Measurements from ENCODE around the gene NCAM1. TPM values are rescaled to one million over a fixed set of nuclear protein-coding genes. Genes with fewer than 3 reads are reported as not detected.

NCAM1 gene
- total RNA-seq, 2 experiments from 2014 or later: not detected

DNA sequence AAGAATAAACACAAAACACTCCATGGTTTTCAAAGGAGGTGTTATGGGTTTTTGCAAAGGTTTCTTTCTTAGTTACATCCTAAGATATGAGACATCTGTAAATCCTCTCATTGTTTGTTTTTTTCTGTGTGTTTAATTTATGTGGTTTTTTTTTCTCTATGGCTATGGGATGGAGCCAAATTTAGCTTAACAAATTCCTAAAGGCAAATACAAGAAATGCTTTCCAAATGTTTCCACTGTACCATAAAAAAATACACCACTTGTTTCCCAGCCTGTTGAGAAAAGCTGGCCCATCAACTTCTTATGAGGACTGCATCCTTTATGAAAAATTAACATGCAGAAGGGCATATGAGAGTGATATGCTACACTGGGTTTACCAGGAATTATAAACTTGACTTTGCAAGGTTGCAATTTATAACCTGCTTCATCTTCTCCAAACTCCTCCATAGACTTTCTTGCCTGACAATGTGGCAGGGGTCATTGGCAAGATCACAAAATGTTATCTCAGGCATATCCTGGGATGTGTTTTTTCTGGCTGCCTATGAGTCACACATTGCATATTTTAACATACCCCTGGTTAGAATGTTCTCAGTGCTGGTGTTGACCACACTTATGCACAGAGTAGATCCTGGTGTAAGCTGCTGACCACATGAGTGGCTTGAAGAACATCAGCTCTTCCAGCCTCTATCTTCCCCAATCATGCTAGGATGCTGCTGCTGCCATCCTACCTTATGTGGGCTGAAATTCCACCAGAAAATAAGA lies 215.6 kb downstream of the NCAM1 start:
- Mint-ChIP-seq H3K4me3 (no peak overlapping the region), H3K36me3 (ENCODE audit: low read depth) (no peaks in the 10 kb centered on the region), H3K27ac (no peak overlapping the region), H3K4me1 (ENCODE audit: low read depth) (no peaks in the 10 kb centered on the region), H3K9me3 (no peaks in the 10 kb centered on the region), H3K27me3 (ENCODE audit: low read depth) (peaks cover 13% of the 10 kb centered on the region)
- CTCF ChIA-PET: no interaction called here
- DNase-seq: no peak
- intact Hi-C loops (cut with micrococcal nuclease): no loop called here

DNA sequence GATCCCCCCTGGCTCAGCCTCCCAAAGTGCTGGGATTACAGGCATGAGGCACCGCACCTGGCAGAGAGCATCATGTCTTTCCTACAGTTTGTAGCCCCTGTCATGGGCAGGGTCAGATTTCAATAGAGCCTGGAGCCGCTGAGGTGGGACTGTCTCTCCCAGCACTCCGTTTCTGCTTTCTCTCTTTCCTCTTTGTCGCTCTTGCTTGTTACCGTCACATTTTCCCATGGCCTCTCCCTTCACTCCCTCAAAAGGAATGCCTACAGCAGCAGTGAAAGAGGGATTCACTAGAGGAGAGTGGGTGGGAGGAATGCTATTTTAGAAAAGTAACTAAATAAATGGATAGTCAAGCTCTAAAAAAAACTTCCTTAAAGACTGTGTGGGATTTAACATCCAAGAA lies 216.5 kb downstream of the NCAM1 start:
- Mint-ChIP-seq H3K36me3 (ENCODE audit: low read depth) (no peaks in the 10 kb centered on the region), H3K27ac (no peak overlapping the region), H3K27me3 (ENCODE audit: low read depth) (peaks cover 18% of the 10 kb centered on the region), H3K4me3 (no peak overlapping the region), H3K9me3 (no peaks in the 10 kb centered on the region), H3K4me1 (ENCODE audit: low read depth) (no peaks in the 10 kb centered on the region)
- CTCF ChIA-PET: no interaction called here
- no peak for DNase-seq
- intact Hi-C loops (cut with micrococcal nuclease): no loop called here

DNA sequence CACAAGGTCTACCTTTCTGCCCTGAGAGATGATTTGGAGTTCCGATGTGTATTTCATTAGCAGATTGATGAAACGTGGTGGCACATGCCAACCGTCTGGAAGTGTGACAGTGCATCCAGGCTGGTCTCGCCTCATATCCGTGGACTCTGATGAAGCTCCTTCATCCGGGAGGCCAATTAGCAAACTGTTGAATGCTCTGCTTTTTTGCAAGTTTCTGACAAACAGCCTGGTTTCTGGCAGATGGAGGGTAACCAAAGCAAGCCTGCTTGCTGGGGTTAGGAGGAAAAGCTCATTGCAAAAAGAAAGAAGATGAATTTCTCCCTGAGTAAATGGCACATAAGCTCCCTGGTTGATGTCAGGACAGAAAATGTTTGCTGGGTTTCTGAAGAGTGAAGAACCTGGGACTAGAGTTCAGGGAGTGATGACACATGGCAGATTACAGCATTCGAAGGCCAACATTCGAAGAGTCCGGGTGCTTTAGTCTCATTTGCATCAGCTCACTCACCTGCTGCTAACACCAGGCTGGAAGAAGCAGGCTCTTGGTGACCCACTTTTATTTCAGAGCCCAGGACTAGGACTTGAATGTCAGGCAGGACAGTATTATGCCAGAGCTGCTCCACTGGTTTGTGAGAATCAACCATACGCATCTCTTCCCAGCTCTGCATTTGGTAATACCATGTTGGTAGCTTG lies 217.3 kb downstream of the NCAM1 start:
- H3K9me3 Mint-ChIP-seq: no peaks in the 10 kb centered on the region
- no peaks in the 10 kb centered on the region for H3K36me3 Mint-ChIP-seq (ENCODE audit: low read depth)
- H3K27me3 Mint-ChIP-seq (ENCODE audit: low read depth): peaks cover 18% of the 10 kb centered on the region
- no peak overlapping the region for H3K27ac Mint-ChIP-seq
- intact Hi-C loops (cut with micrococcal nuclease): no loop called here
- no peak overlapping the region for H3K4me3 Mint-ChIP-seq
- CTCF ChIA-PET: interaction anchor here (0.6 kb wide), 1 partner anchor 620 kb away, joined by 3 read pairs; no protein-coding TSS in a partner anchor
- DNase-seq: no peak
- no peaks in the 10 kb centered on the region for H3K4me1 Mint-ChIP-seq (ENCODE audit: low read depth)

- Mint-ChIP-seq H3K27ac (no peak overlapping the region), H3K36me3 (ENCODE audit: low read depth) (no peaks in the 10 kb centered on the region)
These were observed 218.0 kb downstream of the NCAM1 start for GRCh38 chr11:113179181-113179704.

GRCh38 chr11:113181094-113181493 lies 219.9 kb downstream of the NCAM1 start:
- H3K4me1 Mint-ChIP-seq (ENCODE audit: low read depth): no peaks in the 10 kb centered on the region
- H3K36me3 Mint-ChIP-seq (ENCODE audit: low read depth): no peaks in the 10 kb centered on the region
- peaks cover 17% of the 10 kb centered on the region for H3K27me3 Mint-ChIP-seq (ENCODE audit: low read depth)
- CTCF ChIA-PET: no interaction called here
- H3K4me3 Mint-ChIP-seq: no peak overlapping the region
- no peaks in the 10 kb centered on the region for H3K9me3 Mint-ChIP-seq
- no peak for DNase-seq
- intact Hi-C loops (cut with micrococcal nuclease): no loop called here
- no peak overlapping the region for H3K27ac Mint-ChIP-seq

More at GRCh38 chr11:113179181-113179704, 218.0 kb downstream of the NCAM1 start:
- no peak for DNase-seq
- Mint-ChIP-seq H3K27me3 (ENCODE audit: low read depth) (peaks cover 18% of the 10 kb centered on the region), H3K4me1 (ENCODE audit: low read depth) (no peaks in the 10 kb centered on the region), H3K9me3 (no peaks in the 10 kb centered on the region), H3K4me3 (no peak overlapping the region)
- intact Hi-C loops (cut with micrococcal nuclease): no loop called here
- CTCF ChIA-PET: interaction anchor here (0.6 kb wide), 1 partner anchor 621 kb away, joined by 3 read pairs; no protein-coding TSS in a partner anchor

DNA sequence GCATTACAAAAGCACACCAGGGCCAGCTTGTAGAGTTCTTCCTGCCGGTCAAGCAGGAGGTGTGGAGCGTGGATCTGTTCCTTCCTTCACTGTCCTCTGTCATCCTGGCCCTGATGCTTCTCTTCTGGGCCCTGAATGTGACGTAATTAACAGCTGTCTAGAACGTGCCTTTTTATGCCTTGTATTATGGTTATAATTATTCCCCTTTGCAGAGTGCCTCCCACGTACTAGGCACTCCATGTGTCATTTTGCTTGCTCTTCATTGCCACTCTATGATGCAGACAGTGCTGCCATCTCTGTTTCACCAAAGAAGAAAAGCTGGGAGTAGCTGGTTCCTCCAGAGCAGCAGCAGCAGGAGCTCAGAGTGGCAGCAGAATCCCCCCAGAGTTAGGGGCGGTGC lies 221.1 kb downstream of the NCAM1 start:
- intact Hi-C loops (cut with micrococcal nuclease): no loop called here
- Mint-ChIP-seq H3K9me3 (no peaks in the 10 kb centered on the region), H3K36me3 (ENCODE audit: low read depth) (no peaks in the 10 kb centered on the region), H3K4me3 (no peak overlapping the region), H3K4me1 (ENCODE audit: low read depth) (no peaks in the 10 kb centered on the region), H3K27ac (no peak overlapping the region), H3K27me3 (ENCODE audit: low read depth) (peaks cover 10% of the 10 kb centered on the region)
- CTCF ChIA-PET: interaction anchor here (1.0 kb wide), 1 partner anchor 67 kb away, joined by 3 read pairs; no protein-coding TSS in a partner anchor
- no peak for DNase-seq

DNA sequence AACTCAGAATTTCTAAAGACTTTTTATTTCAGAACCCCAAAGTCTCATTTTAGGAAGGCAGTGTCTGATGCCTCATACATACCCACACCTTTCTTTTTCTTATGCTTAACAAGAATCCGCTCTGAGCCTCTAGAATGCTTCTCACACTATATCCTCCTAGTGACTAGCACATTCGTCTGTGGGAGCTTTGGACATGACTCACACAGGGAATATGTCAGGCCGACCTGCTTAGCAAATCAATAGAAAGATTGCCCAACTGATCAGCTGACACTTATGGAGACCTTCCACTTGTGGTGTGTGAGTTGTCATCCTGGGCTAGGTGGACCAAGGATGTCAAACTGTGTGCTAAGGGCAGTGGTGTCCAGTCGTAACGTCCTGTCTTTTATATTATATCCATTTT lies 223.3 kb downstream of the NCAM1 start:
- intact Hi-C loops (cut with micrococcal nuclease): no loop called here
- CTCF ChIA-PET: no interaction called here
- no peak overlapping the region for H3K27ac Mint-ChIP-seq
- peaks cover 8% of the 10 kb centered on the region for H3K27me3 Mint-ChIP-seq (ENCODE audit: low read depth)
- H3K4me1 Mint-ChIP-seq (ENCODE audit: low read depth): no peaks in the 10 kb centered on the region
- H3K4me3 Mint-ChIP-seq: no peak overlapping the region
- H3K36me3 Mint-ChIP-seq (ENCODE audit: low read depth): no peaks in the 10 kb centered on the region
- no peak for DNase-seq
- no peaks in the 10 kb centered on the region for H3K9me3 Mint-ChIP-seq

DNA sequence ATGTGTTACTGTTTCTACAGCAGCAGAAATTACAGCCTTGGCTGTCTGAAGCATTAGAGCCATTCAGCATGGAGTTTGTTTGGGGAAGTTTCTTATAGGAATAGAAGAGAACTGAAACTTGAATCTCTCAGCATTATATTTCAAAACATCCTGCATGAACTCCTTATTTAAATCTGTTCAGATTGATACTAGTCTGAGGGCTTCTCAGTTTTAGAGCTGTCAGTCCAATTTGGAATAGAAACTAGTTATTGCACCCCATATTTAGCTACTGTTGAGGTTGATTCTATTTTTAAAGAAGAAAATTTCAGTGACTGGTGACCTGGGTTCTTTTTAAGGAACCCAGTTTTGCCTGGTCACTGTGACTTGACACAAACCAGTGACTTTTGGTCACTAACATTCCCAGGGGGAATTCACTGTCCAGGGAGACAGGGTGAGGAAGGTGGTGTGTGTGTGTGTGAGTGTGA lies 227.2 kb downstream of the NCAM1 start:
- CTCF ChIA-PET: no interaction called here
- Mint-ChIP-seq H3K36me3 (ENCODE audit: low read depth) (no peaks in the 10 kb centered on the region), H3K27me3 (ENCODE audit: low read depth) (peaks cover 15% of the 10 kb centered on the region), H3K9me3 (no peaks in the 10 kb centered on the region), H3K27ac (no peak overlapping the region), H3K4me1 (ENCODE audit: low read depth) (no peaks in the 10 kb centered on the region), H3K4me3 (no peak overlapping the region)
- intact Hi-C loops (cut with micrococcal nuclease): no loop called here
- DNase-seq: no peak

DNA sequence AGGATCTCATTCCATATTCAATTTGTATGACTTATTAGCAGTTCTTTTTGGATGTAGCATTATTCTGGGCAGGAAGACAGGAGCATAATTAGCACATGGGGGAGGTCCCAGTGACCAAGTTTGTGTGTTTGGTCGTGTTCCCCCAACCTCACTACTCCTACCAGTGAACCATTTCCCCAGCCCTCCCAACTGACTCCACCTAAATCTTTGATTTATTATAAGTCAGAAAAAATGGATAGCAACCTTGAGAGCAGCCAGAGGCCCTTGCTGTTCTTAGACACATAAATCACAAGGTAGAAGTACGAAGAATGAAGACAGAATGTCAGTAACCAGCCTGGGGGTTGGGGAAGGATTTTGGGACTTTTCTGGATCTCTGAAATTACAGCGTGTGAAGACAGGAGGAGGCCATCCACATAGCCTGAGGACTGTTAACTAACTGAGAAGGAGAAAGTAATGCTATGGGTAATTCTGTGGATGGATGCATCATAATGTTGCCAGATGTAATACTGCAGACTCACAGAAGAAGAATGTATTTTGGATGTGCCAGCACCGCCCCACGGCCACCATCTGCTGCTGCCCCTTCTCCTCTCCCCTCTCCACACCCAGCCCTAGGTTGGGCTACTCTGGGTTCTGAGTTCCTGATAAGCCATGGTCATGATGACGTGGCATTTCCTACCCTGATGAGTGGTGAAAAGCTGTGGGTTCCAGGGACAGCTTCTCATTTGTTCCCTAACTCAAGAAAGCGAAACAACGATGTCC lies 228.9 kb downstream of the NCAM1 start:
- Mint-ChIP-seq H3K9me3 (no peaks in the 10 kb centered on the region), H3K27ac (no peak overlapping the region), H3K36me3 (ENCODE audit: low read depth) (no peaks in the 10 kb centered on the region), H3K27me3 (ENCODE audit: low read depth) (peaks cover 15% of the 10 kb centered on the region), H3K4me3 (no peak overlapping the region), H3K4me1 (ENCODE audit: low read depth) (no peaks in the 10 kb centered on the region)
- DNase-seq: no peak
- intact Hi-C loops (cut with micrococcal nuclease): no loop called here
- CTCF ChIA-PET: no interaction called here

GRCh38 chr11:113192121-113192925 lies 231.1 kb downstream of the NCAM1 start:
- Mint-ChIP-seq H3K27ac (no peak overlapping the region), H3K4me1 (ENCODE audit: low read depth) (no peaks in the 10 kb centered on the region), H3K36me3 (ENCODE audit: low read depth) (no peaks in the 10 kb centered on the region), H3K9me3 (no peaks in the 10 kb centered on the region), H3K4me3 (no peak overlapping the region), H3K27me3 (ENCODE audit: low read depth) (peaks cover 17% of the 10 kb centered on the region)
- no peak for DNase-seq
- CTCF ChIA-PET: no interaction called here
- intact Hi-C loops (cut with micrococcal nuclease): no loop called here

- no peaks in the 10 kb centered on the region for H3K36me3 Mint-ChIP-seq (ENCODE audit: low read depth)
- H3K27me3 Mint-ChIP-seq (ENCODE audit: low read depth): peaks cover 16% of the 10 kb centered on the region
- no peaks in the 10 kb centered on the region for H3K9me3 Mint-ChIP-seq
- DNase-seq: no peak
- intact Hi-C loops (cut with micrococcal nuclease): no loop called here
- H3K27ac Mint-ChIP-seq: no peak overlapping the region
- CTCF ChIA-PET: no interaction called here
- no peak overlapping the region for H3K4me3 Mint-ChIP-seq
- H3K4me1 Mint-ChIP-seq (ENCODE audit: low read depth): no peaks in the 10 kb centered on the region
These were observed 231.8 kb downstream of the NCAM1 start for GRCh38 chr11:113193016-113193415.

- no peaks in the 10 kb centered on the region for H3K36me3 Mint-ChIP-seq (ENCODE audit: low read depth)
- H3K27me3 Mint-ChIP-seq (ENCODE audit: low read depth): peaks cover 16% of the 10 kb centered on the region
- intact Hi-C loops (cut with micrococcal nuclease): no loop called here
- H3K4me3 Mint-ChIP-seq: no peak overlapping the region
- no peak for DNase-seq
- CTCF ChIA-PET: no interaction called here
- no peaks in the 10 kb centered on the region for H3K9me3 Mint-ChIP-seq
- no peaks in the 10 kb centered on the region for H3K4me1 Mint-ChIP-seq (ENCODE audit: low read depth)
- H3K27ac Mint-ChIP-seq: no peak overlapping the region
These were observed 232.7 kb downstream of the NCAM1 start for GRCh38 chr11:113193946-113194345.
